HUDEP-2 (cell line): ENCODE data around the gene PLXNB2.
"Not testable (repeated sequence)": the region's sequence is repeated elsewhere in the genome, so short reads cannot be mapped to it uniquely, and the experiment has no call there.

ENCODE experiments used
- DNase-seq, 76 experiments: peaks; one replicate each; lab custom pipeline; 2025; ENCODE audit not compliant: unreplicated experiment in 76 of 76; lab: John Stamatoyannopoulos, UW

Gene PLXNB2, protein sequence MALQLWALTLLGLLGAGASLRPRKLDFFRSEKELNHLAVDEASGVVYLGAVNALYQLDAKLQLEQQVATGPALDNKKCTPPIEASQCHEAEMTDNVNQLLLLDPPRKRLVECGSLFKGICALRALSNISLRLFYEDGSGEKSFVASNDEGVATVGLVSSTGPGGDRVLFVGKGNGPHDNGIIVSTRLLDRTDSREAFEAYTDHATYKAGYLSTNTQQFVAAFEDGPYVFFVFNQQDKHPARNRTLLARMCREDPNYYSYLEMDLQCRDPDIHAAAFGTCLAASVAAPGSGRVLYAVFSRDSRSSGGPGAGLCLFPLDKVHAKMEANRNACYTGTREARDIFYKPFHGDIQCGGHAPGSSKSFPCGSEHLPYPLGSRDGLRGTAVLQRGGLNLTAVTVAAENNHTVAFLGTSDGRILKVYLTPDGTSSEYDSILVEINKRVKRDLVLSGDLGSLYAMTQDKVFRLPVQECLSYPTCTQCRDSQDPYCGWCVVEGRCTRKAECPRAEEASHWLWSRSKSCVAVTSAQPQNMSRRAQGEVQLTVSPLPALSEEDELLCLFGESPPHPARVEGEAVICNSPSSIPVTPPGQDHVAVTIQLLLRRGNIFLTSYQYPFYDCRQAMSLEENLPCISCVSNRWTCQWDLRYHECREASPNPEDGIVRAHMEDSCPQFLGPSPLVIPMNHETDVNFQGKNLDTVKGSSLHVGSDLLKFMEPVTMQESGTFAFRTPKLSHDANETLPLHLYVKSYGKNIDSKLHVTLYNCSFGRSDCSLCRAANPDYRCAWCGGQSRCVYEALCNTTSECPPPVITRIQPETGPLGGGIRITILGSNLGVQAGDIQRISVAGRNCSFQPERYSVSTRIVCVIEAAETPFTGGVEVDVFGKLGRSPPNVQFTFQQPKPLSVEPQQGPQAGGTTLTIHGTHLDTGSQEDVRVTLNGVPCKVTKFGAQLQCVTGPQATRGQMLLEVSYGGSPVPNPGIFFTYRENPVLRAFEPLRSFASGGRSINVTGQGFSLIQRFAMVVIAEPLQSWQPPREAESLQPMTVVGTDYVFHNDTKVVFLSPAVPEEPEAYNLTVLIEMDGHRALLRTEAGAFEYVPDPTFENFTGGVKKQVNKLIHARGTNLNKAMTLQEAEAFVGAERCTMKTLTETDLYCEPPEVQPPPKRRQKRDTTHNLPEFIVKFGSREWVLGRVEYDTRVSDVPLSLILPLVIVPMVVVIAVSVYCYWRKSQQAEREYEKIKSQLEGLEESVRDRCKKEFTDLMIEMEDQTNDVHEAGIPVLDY (N-terminal part only)

DNA sequence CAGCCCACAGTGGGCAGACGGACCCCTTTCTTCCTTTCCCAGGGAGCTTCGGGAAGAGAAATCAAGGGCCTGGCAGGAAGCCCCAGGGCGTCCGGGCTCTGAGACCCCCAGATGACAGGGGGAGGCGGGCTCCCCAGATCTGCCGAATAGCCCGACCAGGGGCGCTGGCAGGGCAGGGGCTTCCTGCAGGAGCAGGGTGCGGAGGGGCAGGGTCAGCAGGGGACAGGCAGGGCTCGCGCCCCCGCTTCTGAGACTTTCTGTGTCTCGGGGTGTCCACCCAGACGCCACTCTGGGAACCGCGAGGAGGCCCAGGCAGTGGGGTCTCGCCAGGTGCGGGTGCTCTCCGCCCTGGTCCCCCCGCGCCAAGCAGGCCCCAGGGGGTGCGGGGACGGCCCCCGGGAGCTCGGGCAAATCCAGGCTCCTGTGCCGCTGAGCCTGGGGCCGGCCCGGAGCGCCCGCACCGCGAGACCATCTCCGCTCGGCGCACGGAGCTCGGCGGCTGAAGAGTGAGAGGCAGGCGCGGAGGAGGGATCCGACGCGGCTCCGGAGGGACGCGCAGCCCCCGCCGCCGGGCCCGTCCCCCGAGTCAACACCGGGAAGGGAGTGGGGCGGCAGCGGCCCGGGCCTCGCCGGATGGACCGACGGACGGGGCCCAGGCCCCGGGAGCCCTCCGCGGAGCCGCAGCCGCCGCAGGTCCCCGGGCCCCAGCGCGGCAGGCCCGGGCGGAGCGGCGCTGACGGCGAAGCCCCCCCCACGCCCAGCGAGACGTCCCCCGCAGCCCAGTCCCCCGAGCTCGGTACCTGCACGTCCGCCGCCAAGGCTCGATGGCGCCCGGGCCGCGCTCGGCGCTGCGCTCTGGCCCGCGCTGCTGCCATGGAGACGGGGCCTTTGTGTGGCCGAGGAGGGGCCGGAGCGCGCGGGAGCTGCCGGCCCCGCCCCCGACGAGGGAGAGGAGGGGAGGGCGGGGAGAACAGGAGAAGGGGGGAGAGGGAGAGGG is at the start of gene PLXNB2:
TSS of gene PLXNB2 (minus strand) at position 894 of the 997 bp plus-strand sequence. CDS start 17,062 bp downstream, outside the sequence.
- DNase-seq, result peak in 56 of 76 experiments; percentile 5 to 77 (median 49)

DNA sequence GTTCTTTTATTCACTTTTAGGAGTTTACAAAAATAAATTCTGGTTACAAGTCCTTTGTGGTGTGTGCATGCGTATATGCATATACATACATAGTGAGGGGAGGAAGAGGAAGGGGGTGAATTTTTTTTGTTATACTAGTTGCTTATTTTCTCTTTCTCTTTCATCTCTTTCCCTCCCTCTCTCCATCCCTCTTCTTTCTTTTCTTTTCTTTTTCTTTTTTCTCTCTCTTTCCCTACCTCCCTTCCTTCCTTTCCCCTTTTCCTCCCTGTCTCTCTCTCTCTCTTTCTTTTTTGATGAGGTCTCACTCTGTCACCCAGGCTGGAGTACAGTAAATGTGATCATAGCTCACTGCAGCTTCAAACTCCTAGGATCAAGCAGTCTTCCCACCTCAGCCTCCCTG is 49.8 kb upstream of the PLXNB2 start:
- DNase-seq, result no peak

DNA sequence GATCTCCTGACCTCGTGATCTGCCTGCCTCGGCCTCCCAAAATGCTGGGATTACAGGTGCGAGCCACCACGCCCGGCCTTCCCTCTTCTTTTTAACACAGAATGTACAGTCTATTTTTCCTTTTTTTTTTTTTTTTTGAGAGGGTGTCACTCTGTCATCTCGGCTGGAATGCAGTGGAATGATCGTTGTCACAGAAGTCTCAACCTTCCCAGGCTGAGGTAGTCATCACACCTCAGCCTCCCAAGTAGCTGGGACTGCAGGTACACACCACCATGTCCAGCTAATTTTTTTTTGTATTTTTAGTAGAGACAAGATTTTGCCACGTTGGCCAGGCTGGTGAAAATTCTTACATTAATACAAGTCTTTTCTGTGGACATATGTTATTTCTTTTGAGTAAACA is 48.7 kb upstream of the PLXNB2 start:
- no peak for DNase-seq

DNA sequence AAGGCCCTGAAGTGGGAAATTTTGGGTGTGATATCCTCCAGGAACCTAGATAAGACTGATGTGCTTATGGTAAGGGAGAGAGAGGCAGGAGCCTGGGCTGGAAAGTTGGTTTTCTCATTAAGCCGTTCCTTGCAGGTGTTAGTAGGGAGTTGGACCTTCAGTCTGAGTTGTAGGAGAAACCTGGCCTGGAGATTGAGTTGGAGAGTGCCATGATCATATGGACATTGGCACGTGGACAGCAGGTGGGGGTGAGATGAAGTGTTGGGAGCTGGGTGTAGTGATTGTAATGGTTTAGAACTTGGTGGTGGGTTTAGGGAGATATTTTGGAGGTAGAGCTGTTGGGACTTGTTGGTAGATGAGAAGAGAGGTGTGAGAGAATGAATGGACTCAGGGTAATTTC is 40.6 kb upstream of the PLXNB2 start:
- no peak for DNase-seq

DNA sequence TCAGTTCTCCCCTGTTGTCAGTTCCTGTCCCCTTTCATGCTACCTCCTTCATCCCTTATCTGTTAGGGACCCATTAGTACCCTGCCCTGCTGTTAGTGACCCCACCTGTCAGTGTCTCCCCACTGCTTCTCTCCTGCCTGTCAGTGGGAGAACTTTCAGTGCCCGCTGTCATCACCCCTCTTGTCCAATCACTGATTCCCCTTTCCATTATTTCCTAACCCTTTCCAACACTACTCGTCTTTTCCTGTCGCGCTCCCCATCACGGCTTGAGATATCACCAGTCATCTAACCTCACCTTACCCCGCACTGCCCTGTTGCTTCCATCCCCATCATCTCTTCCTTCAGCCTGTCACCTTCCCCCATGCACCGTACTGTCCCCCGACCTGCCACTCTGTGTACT is 39.7 kb upstream of the PLXNB2 start:
- no peak for DNase-seq

DNA sequence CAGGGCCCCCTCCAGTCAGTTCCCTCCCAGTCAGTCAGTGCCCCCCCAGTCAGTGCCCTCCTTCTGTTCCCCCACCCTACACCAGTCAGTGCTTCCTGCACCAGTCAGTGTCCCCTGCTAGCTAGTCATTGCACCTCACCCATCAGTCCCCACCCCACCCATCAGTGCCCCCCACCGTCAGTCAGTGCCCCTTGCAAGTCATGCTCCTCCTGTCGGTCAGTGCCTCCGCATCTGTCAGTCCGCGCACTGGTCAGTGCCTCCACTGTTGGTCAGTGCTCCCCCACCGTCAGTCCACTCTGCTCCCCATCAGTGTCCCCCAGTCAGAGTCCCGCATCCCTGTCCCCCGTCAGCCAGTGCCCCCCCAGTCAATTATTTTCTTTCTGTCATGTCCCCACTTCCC is 39.0 kb upstream of the PLXNB2 start:
- DNase-seq, result no peak

DNA sequence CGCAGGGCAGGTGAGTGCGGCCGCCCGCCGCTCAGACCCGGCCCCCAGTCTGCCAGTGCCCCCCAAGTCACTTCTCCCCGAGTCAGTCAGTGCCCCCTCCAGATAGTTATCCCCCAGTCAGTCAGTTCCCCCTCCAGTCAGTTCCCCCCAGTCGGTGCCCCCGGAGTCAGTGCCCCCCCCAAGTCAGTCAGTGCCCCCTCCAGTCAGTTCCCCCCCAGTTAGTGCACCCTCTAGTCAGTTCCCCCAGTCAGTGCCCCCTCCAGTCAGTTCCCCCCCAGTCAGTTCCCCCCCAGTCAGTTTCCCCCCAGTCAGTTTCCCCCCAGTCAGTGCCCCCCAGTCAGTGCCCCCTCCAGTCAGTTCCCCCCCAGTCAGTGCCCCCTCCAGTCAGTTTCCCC is 36.1 kb upstream of the PLXNB2 start:
- no peak for DNase-seq

DNA sequence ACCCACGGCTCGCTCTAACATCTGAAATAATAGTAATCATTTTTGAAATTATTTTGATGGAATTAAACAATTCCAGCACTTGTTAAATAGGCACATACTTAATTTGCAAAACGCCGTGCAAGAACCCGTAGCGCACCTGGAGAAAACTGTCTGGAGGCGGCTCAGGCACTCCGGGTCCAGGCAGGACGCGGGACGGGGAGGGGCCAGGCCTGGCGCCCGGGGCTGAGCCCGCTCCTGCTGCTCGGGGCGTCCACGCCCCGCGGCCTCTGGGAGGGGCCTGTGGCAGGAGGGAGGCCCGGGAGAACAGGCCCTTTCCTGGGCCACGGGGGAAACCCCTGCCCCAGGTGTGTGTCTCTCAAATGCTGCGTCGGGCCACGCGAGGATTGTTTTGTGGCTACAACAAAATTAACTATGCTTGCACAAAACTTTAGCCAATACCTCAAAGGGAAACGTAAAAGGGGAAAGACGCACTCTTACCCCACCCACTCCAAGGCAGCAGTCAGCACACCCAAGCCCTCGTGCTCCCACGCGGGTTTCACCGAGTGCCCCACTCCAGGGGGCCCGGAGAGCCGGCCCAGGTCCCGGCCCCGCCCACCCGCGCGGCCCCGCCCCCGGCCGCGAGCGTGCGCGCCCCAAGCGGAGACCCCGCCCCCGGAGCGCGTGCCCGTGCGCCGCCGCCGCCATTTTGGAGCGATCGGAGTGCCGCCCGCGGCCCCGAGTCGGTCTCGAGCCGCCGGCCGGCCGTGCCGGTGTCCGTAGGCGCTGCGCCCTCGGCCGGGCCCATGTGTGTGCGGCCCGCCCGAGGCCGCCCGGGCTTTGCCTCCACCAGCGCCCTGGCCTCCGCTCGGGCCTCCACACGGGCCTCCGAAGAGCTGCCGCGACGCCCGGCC is 35.5 kb upstream of the PLXNB2 start, which contains the start of gene PPP6R2:
TSS of gene PPP6R2 (plus strand) at position 677 of the 890 bp plus-strand sequence. CDS start 50,582 bp downstream, outside the sequence.
- DNase-seq, result peak in 70 of 76 experiments; percentile 25 to 86 (median 62)

DNA sequence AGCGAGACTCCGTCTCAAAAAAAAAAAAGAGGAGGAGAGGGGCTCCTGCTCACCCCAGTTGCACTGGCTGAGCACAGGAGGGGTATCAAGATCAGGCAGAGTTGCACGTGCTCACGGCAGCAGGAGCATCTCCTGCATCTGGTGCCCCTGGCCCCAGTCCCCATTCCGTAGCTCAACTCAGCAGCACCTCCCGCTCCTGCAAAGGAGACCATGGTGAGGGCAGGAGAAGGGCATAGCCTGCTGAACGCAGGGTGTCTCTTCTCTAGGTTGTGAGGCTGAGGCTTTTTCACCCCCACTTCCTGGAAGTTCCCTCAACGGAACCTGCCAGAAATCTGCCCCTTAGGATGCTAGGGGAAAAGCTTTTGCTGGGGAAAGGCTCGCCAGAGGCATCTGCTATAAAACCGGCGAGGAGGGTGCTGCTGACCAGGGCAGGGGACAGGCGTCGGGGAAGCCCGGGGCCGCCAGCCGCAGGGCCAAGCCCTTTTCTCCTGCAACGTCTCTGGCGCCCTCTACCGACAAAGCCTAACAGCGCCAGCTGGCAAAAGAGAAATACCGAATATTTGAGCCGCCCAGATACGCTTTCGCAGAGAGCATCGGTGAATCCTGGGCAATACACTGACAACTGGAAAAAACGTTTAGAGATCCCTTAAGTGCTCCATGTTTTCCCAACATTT is 34.7 kb upstream of the PLXNB2 start:
- DNase-seq, result peak in 74 of 76 experiments; percentile 32 to 91 (median 76)

DNA sequence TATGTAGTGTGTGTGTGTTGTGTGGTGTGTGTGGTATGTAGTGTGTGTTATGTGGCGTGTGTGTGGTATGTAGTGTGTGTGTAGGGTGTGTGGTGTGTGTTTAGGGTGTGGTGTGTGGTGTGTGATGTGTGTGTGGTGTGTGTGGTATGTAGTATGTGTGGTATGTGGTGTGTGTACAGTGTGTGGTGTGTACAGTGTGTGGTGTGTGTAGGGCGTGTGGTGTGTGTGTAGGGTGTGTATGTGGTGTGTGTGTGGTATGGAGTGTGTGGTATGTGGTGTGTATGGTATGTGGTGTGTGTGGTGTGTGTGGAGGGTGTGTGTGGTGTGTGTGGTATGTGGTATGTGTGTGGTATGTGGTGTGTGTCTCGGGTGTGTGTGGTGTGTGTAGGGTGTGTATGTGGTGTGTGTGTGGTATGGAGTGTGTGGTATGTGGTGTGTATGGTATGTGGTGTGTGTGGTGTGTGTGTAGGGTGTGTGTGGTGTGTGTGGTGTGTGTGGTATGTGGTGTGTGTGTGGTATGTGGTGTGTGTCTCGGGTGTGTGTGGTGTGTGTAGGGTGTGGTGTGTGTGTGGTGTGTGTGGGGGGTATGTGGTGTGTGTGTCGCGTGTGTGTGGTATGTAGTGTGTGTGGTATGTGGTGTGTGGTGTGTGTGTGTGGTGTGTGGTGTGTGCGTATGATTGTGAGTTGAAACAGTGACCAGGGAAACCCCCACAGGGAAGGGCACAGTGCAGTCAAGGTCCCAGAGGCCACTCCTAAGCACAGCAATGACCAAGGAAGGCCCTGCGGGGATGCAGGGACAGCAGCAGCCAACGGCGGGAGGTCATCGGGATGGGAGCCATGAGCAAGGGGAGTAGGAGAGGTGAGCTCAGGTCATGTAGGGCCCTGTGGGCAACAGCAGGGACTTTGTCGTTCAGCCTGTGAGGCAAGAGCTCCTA is 32.8 kb upstream of the PLXNB2 start:
- no peak for DNase-seq

DNA sequence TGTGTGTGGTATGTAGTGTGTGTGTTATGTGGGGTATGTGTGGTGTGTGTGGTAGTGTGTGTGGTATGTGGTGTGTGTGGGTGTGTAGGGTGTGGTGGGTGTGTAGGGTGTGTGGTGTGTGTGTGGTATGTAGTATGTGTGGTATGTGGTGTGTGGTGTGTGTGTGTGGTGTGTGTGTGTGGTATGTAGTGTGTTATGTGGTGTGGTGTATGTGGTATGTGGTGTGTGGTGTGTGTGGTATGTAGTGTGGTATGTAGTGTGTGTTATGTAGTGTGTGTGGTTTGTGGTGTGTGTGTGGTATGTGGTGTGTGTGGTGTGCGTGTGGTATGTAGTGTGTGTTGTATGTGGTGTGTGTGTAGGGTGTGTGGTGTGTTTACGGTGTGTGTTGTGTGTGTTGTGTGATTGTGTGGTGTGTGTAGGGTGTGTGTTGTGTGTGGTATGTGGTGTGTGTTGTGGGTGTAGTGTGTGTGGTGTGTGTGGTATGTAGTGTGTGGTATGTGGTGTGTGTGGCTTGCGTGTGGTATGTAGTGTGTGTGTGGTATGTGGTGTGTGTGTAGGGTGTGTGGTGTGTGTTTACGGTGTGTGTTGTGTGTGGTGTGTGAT is 31.5 kb upstream of the PLXNB2 start:
- no peak for DNase-seq

DNA sequence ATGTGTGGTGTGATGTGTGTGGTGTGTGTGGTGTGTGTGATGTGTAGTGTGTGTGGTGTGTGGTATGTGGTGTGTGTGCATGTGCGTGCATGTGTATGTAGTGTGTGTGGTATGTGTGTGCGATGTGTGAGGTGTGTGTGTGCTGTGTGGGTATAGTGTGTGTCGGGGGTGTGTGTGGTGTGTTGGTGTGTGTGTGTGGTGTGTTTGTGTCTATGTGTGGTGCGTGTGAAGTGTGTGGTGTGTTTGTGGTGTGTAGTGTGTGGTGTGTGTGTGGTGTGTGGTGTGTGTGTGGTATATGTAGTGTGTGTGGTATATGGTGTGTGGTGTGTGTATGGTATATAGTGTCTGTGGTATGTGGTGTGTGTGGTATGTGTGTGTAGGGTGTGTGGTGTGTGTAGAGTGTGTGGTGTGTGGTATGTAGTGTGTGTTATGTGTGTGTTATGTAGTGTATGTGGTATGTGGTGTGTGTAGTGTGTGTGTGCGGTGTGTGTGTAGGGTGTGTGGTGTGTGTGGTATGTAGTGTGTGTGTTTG is 30.7 kb upstream of the PLXNB2 start:
- DNase-seq, result no peak

DNA sequence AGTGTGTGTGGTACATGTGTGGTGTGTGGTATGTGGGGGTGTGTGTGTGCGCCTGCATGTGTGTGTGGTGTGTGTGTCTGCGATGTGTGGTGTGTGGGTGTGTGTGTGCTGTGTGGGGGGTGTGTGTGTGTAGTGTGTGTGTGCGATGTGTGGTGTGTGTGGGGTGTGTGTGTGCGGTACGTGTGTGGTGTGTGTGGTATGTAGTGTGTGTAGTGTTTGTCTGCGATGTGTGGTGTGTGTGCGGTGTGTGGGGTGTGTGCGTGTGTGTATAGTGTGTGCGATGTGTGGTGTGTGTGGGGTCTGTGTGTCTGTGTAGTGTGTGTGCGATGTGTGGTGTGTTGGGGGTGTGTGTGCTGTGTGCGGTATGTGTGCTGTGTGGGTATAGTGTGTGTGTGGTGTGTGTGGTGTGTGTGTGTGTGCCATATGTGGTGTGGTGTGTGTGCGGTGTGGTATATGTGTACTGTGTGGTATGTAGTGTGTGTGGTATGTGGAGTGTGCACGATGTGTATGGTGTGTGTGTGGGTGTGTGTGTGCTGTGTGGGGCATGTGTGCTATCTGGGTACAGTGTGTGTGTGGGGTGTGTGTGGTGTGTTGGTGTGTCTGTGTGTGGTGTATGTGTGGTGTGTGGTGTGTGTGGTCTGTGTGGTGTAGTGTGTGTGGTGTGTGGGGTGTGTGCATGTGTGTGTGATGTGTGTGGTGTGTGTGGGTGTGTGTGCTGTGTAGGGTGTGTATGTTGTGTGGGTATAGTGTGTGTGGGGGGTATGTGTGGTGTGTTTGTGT is 30.0 kb upstream of the PLXNB2 start:
- DNase-seq, result no peak

DNA sequence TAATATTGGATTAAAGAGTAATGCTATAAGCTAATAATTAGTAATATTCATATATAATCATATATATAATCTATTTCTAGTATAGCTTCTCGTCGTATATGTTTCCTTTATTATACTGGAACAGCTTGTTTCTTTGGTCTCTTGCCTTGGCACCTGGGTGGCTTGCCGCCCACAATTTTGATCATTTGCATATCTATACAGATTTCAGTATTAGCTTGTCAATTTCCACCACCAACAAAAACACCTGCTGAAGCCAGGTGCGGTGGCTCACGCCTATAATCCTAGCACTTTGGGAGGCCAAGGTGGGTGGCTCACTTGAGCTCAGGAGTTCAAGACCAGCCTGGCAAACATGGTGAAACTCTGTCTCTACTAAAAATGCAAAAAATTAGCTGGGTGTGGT is 27.0 kb upstream of the PLXNB2 start:
- not testable (repeated sequence) for DNase-seq

DNA sequence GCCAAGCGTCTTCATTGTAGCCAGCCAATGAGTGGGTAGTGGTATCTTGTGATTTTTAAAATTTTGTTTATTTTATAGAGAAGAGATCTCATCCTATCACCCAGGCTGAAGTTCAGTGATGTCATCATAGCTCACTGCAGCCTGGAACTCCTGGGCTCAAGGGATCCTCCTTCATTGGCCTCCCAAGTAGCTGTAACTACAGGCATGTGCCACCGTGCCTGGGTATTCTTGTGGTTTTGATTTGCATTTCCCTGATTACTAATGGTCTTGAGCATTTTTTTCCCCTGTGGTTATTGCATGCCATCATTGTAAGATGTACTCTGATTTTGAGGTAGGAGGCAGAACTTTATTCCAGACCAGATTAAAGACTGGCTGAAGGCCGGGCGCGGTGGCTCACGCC is 21.8 kb upstream of the PLXNB2 start:
- DNase-seq, result no peak

DNA sequence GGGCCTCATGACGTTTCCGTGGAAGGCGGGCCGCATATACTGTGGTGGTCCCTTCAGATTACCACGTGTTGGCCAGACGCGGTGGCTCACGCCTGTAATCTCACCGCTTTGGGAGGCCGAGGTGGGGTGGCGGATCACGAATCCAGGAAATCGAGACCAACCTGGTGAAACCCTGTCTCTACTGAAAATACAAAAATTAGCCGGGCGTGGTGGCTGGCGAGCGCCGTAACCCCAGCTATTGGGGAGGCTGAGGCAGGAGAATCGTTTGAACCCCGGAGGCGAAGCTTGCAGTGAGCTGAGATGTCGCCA is 20.2 kb upstream of the PLXNB2 start:
- DNase-seq, result no peak
